HCT116 (cell line): Measurements from ENCODE around the gene FKBP14.

Experiments used
- CBX3 ChIP-seq: IDR thresholded peaks from 2 replicates; pipeline ENCODE4 v1.6.1; 2012; ENCODE audit warnings: low read depth
- POLR2A ChIP-seq: IDR thresholded peaks from 2 replicates; pipeline ENCODE4 v1.7.0; 2011; ENCODE audit warnings: borderline replicate concordance; ENCODE audit not compliant: insufficient read depth, insufficient read length; ENCODE audit errors: extremely low read depth
- SRF ChIP-seq: IDR thresholded peaks from 2 replicates; pipeline ENCODE4 v1.6.1; 2012; ENCODE audit warnings: low read depth
- TF ChIP-seq, protein P1 (sequence below), 3 experiments: fragments of 200-600 bp in 1 of 3; sonication (generic) in 1 of 3; IDR thresholded peaks in 2 of 3; conservative IDR thresholded peaks in 1 of 3; 2 replicates each; pipeline ENCODE4 v1.5.1; 2012 to 2017; ENCODE audit warnings: low read depth in 2 of 3, low read length in 2 of 3, antibody characterized with exemption in 1 of 3, borderline replicate concordance in 1 of 3, control low read depth in 1 of 3, mild to moderate bottlenecking in 1 of 3, mixed read lengths in 1 of 3, mixed run types in 1 of 3, moderate library complexity in 1 of 3; ENCODE audit not compliant: insufficient read depth in 1 of 3
- TF ChIP-seq, protein P2 (sequence below): IDR thresholded peaks from 2 replicates; pipeline ENCODE4 v1.6.1; 2012; ENCODE audit warnings: low read depth

DNA sequence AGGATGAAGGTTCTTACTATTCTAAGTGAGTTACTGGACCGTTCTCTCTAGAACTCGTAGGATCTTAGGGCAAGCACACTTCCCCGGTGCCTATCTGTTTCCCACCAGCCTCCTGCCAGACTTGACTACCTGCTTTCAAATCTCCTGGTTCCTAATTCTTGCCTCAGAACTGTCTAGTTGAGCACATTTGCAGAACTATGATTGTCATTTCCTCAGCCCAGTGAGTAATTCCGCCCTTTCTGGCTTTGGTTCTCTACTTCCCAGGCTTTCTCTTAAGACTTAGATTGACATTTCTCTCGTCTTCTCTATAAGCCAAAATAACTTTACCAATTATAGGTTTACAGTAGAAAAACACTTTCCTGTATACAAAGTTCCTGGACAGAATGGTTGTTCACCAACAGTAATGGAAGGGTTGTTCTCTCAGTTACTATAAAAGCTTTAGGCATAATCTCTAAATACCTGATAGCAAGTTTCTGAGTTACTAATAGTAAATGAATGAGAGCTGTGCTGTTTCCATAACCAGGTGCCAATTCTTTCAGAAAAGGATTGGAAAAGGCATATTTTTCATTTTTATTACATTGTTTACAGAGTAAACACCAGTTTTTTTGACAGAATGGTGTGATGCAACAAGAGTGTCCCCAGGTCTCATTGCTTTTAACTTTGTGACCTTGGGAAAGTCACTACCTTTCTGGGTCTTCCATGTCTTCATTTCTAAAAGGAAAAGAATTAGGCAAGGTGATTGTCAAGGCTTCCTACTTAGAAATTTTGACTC is 42.8 kb upstream of the FKBP14 start:
- no peak for TF ChIP-seq CBX3
- no peak for TF ChIP-seq POLR2A
- TF ChIP-seq, protein P1, sequence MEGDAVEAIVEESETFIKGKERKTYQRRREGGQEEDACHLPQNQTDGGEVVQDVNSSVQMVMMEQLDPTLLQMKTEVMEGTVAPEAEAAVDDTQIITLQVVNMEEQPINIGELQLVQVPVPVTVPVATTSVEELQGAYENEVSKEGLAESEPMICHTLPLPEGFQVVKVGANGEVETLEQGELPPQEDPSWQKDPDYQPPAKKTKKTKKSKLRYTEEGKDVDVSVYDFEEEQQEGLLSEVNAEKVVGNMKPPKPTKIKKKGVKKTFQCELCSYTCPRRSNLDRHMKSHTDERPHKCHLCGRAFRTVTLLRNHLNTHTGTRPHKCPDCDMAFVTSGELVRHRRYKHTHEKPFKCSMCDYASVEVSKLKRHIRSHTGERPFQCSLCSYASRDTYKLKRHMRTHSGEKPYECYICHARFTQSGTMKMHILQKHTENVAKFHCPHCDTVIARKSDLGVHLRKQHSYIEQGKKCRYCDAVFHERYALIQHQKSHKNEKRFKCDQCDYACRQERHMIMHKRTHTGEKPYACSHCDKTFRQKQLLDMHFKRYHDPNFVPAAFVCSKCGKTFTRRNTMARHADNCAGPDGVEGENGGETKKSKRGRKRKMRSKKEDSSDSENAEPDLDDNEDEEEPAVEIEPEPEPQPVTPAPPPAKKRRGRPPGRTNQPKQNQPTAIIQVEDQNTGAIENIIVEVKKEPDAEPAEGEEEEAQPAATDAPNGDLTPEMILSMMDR (IDR thresholded peaks at IDR 0.05 in 2 of 3, conservative IDR thresholded peaks at IDR 0.05 in 1 of 3; ENCODE audit: borderline replicate concordance in 1 of 3, insufficient read depth in 1 of 3, low read depth in 2 of 3, low read length in 2 of 3): no peak
- no peak for TF ChIP-seq SRF
- TF ChIP-seq, protein P2, sequence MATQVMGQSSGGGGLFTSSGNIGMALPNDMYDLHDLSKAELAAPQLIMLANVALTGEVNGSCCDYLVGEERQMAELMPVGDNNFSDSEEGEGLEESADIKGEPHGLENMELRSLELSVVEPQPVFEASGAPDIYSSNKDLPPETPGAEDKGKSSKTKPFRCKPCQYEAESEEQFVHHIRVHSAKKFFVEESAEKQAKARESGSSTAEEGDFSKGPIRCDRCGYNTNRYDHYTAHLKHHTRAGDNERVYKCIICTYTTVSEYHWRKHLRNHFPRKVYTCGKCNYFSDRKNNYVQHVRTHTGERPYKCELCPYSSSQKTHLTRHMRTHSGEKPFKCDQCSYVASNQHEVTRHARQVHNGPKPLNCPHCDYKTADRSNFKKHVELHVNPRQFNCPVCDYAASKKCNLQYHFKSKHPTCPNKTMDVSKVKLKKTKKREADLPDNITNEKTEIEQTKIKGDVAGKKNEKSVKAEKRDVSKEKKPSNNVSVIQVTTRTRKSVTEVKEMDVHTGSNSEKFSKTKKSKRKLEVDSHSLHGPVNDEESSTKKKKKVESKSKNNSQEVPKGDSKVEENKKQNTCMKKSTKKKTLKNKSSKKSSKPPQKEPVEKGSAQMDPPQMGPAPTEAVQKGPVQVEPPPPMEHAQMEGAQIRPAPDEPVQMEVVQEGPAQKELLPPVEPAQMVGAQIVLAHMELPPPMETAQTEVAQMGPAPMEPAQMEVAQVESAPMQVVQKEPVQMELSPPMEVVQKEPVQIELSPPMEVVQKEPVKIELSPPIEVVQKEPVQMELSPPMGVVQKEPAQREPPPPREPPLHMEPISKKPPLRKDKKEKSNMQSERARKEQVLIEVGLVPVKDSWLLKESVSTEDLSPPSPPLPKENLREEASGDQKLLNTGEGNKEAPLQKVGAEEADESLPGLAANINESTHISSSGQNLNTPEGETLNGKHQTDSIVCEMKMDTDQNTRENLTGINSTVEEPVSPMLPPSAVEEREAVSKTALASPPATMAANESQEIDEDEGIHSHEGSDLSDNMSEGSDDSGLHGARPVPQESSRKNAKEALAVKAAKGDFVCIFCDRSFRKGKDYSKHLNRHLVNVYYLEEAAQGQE: no peak
